H1 (cell line): Measurements from ENCODE around the gene AGPS. TPM values are rescaled to one million over a fixed set of nuclear protein-coding genes. Genes with fewer than 3 reads are reported as not detected.

Experiments used
- CTCF ChIA-PET: fragments of 300-600 bp; sonication (Branson Sonifier 250); formaldehyde crosslinking; loops from one replicate; lab custom pipeline; 2021; ENCODE audit not compliant: partially characterized antibody; lab: Charles Lee
- POLR2A ChIA-PET: fragments of 300-600 bp; sonication (Branson Sonifier 250); formaldehyde crosslinking; loops from one replicate; lab custom pipeline; 2021; ENCODE audit warnings: inconsistent platforms; ENCODE audit not compliant: partially characterized antibody; lab: Charles Lee
- DNase-seq, 2 experiments: peaks; one replicate each; pipeline versions ENCODE4 v3.0.0 to v3.0.0-alpha.2; 2010 to 2022; ENCODE audit warnings: low spot score in 2 of 2, low read depth in 1 of 2, mixed read lengths in 1 of 2
- FAIRE-seq: peaks from 2 replicates; lab custom pipeline; 2011; peaks lifted over from hg19 to GRCh38; lab: Jason Lieb, UNC
- H2AFZ ChIP-seq: 2 replicates; pipeline ENCODE4 v1.8.1; 2012; ENCODE audit warnings: low read length, inconsistent platforms
- H2AK5ac ChIP-seq: 2 replicates; pipeline ENCODE4 v1.6.1; 2013; ENCODE audit warnings: low read depth, low read length
- H2BK120ac ChIP-seq: replicated peaks from 2 replicates; pipeline ENCODE3; 2013; ENCODE audit warnings: low read depth, low read length, inconsistent platforms
- H2BK12ac ChIP-seq: 2 replicates; pipeline ENCODE4 v1.6.1; 2013; ENCODE audit warnings: low read depth, low read length
- H2BK15ac ChIP-seq: 2 replicates; pipeline ENCODE4 v1.6.1; 2013; ENCODE audit warnings: low read length
- H2BK20ac ChIP-seq: 2 replicates; pipeline ENCODE4 v1.6.1; 2013; ENCODE audit warnings: low read length
- H2BK5ac ChIP-seq: 2 replicates; pipeline ENCODE4 v1.6.1; 2013; ENCODE audit warnings: low read depth, low read length
- H3K14ac ChIP-seq: 2 replicates; pipeline ENCODE4 v1.6.1; 2013; ENCODE audit warnings: inconsistent platforms; ENCODE audit not compliant: insufficient read length
- H3K18ac ChIP-seq: 2 replicates; pipeline ENCODE4 v1.6.1; 2013; ENCODE audit warnings: low read length; ENCODE audit errors: extremely low read depth
- H3K23ac ChIP-seq: 2 replicates; pipeline ENCODE4 v1.6.1; 2013; ENCODE audit warnings: inconsistent platforms; ENCODE audit not compliant: insufficient read length
- H3K23me2 ChIP-seq: 2 replicates; pipeline ENCODE4 v1.6.1; 2013; ENCODE audit warnings: low read depth, low read length
- H3K27ac ChIP-seq: 2 replicates; pipeline ENCODE4 v1.6.1; 2011; ENCODE audit warnings: low read depth, low read length, inconsistent platforms
- H3K27me3 ChIP-seq, 4 experiments: replicated peaks in 1 of 4; 1 replicate in 1 of 4; 2 replicates in 3 of 4; pipeline versions ENCODE4 v1.6.1 to v1.8.1; 2011 to 2013; ENCODE audit warnings: low read length in 3 of 4, mild to moderate bottlenecking in 3 of 4, inconsistent platforms in 2 of 4, mixed read lengths in 2 of 4, moderate library complexity in 1 of 4; ENCODE audit not compliant: control insufficient read depth in 3 of 4, insufficient read depth in 3 of 4; ENCODE audit errors: extremely low read depth in 1 of 4
- H3K36me3 ChIP-seq, 4 experiments: 2 replicates each; pipeline versions ENCODE4 v1.6.1 to v1.8.1; 2011 to 2013; ENCODE audit warnings: mild to moderate bottlenecking in 4 of 4, low read length in 3 of 4, moderate library complexity in 2 of 4, control low read depth in 1 of 4, inconsistent platforms in 1 of 4; ENCODE audit not compliant: insufficient read depth in 4 of 4, control insufficient read depth in 2 of 4
- H3K4ac ChIP-seq: replicated peaks from 2 replicates; pipeline ENCODE3; 2013; ENCODE audit warnings: low read length, low read depth, mixed read lengths, inconsistent platforms; ENCODE audit not compliant: insufficient read length
- H3K4me1 ChIP-seq, 4 experiments: replicated peaks in 1 of 4; 1 replicate in 1 of 4; 2 replicates in 3 of 4; pipeline versions ENCODE4 v1.6.1 to v1.8.1; 2011 to 2013; ENCODE audit warnings: low read length in 3 of 4, inconsistent platforms in 2 of 4, mixed read lengths in 1 of 4; ENCODE audit not compliant: insufficient read depth in 4 of 4, control insufficient read depth in 3 of 4
- H3K4me2 ChIP-seq, 2 experiments: 2 replicates each; pipeline versions ENCODE4 v1.6.1 to v1.8.1; 2011 to 2013; ENCODE audit warnings: low read depth in 2 of 2, low read length in 2 of 2, control low read depth in 1 of 2, inconsistent platforms in 1 of 2, mild to moderate bottlenecking in 1 of 2; ENCODE audit not compliant: insufficient read depth in 1 of 2
- H3K4me3 ChIP-seq, 4 experiments: fragments of 200-600, 300-600 bp in 1 of 4; sonication (generic), shearing (Covaris generic), sonication (Bioruptor Twin) in 1 of 4; 2 replicates each; pipeline versions ENCODE4 v1.5.1 to v1.8.1; 2011 to 2016; ENCODE audit warnings: low read length in 4 of 4, low read depth in 3 of 4, control low read depth in 2 of 4, inconsistent platforms in 2 of 4, mild to moderate bottlenecking in 2 of 4, mixed read lengths in 1 of 4, moderate library complexity in 1 of 4; ENCODE audit not compliant: insufficient read depth in 2 of 4; ENCODE audit errors: extremely low read depth in 1 of 4
- H3K56ac ChIP-seq: replicated peaks from 2 replicates; pipeline ENCODE3; 2013; ENCODE audit warnings: low read depth, mild to moderate bottlenecking, mixed read lengths, low read length, inconsistent platforms; ENCODE audit not compliant: insufficient read length
- H3K79me1 ChIP-seq: 2 replicates; pipeline ENCODE4 v1.6.1; 2013; ENCODE audit warnings: low read depth, low read length, control low read depth
- H3K79me2 ChIP-seq, 2 experiments: 2 replicates each; pipeline versions ENCODE4 v1.6.1 to v1.8.1; 2012 to 2013; ENCODE audit warnings: low read length in 2 of 2, mild to moderate bottlenecking in 2 of 2, inconsistent platforms in 1 of 2; ENCODE audit not compliant: insufficient read depth in 2 of 2, control insufficient read depth in 1 of 2
- H3K9ac ChIP-seq, 4 experiments: replicated peaks in 1 of 4; 1 replicate in 1 of 4; 2 replicates in 3 of 4; pipeline versions ENCODE4 v1.6.1 to v1.8.1; 2011 to 2013; ENCODE audit warnings: low read depth in 3 of 4, low read length in 3 of 4, control low read depth in 2 of 4, mild to moderate bottlenecking in 2 of 4, moderate library complexity in 2 of 4, inconsistent platforms in 1 of 4; ENCODE audit errors: extremely low read depth in 1 of 4
- H3K9me3 ChIP-seq, 2 experiments: 2 replicates each; pipeline versions ENCODE4 v1.6.1 to v1.8.1; 2012 to 2013; ENCODE audit warnings: mild to moderate bottlenecking in 2 of 2, moderate library complexity in 2 of 2, control low read depth in 1 of 2, inconsistent platforms in 1 of 2, low read depth in 1 of 2, low read length in 1 of 2, mixed read lengths in 1 of 2; ENCODE audit not compliant: insufficient read depth in 2 of 2
- H4K20me1 ChIP-seq, 2 experiments: replicated peaks in 1 of 2; 2 replicates each; pipeline versions ENCODE3 to v1.8.1; 2011 to 2013; ENCODE audit warnings: inconsistent platforms in 2 of 2, low read length in 2 of 2, mild to moderate bottlenecking in 1 of 2; ENCODE audit not compliant: insufficient read depth in 2 of 2, control insufficient read depth in 1 of 2
- H4K5ac ChIP-seq: 2 replicates; pipeline ENCODE4 v1.6.1; 2013; ENCODE audit warnings: low read length, low read depth, mixed read lengths, inconsistent platforms; ENCODE audit not compliant: insufficient read length
- H4K8ac ChIP-seq: 2 replicates; pipeline ENCODE4 v1.8.0; 2013; ENCODE audit warnings: mild to moderate bottlenecking, moderate library complexity, low read length, inconsistent platforms; ENCODE audit not compliant: insufficient read depth; ENCODE audit errors: extremely low read depth
- H4K91ac ChIP-seq: replicated peaks from 2 replicates; pipeline ENCODE3; 2013; ENCODE audit warnings: low read length, mixed read lengths, inconsistent platforms; ENCODE audit not compliant: insufficient read length
- ASH2L ChIP-seq: fragments of 200-600, 300-600 bp; sonication (generic); IDR thresholded peaks from one replicate; pipeline ENCODE4 v1.7.1; 2017; ENCODE audit warnings: low read length
- CHD1 ChIP-seq: IDR thresholded peaks from 2 replicates; pipeline ENCODE4 v1.6.1; 2012; ENCODE audit warnings: low read depth, low read length, improper control_type of control experiment
- CTCF ChIP-seq, 3 experiments: IDR thresholded peaks; 1 replicate in 2 of 3; 2 replicates in 1 of 3; pipeline versions ENCODE4 v1.5.1 to v1.6.1; 2011; ENCODE audit warnings: low read length in 3 of 3, mild to moderate bottlenecking in 3 of 3, inconsistent platforms in 2 of 3, low read depth in 1 of 3, moderate library complexity in 1 of 3; ENCODE audit not compliant: insufficient read depth in 1 of 3; ENCODE audit errors: control extremely low read depth in 1 of 3
- HDAC6 ChIP-seq: IDR thresholded peaks from one replicate; pipeline ENCODE4 v1.7.1; 2012; ENCODE audit warnings: low read depth, mild to moderate bottlenecking, inconsistent platforms, low read length, moderate library complexity
- JUND ChIP-seq: IDR thresholded peaks from 2 replicates; pipeline ENCODE4 v1.6.1; 2011; ENCODE audit warnings: mild to moderate bottlenecking, improper control_type of control experiment, low read length
- KDM1A ChIP-seq: fragments of 200-600, 300-600 bp; sonication (generic); IDR thresholded peaks from 2 replicates; pipeline ENCODE4 v1.7.1; 2016; ENCODE audit warnings: mild to moderate bottlenecking, low read length, borderline replicate concordance
- MAFK ChIP-seq: IDR thresholded peaks from 2 replicates; pipeline ENCODE4 v1.6.1; 2012; ENCODE audit warnings: low read depth, mild to moderate bottlenecking, improper control_type of control experiment, low read length
- POLR2AphosphoS5 ChIP-seq: IDR thresholded peaks from 2 replicates; pipeline ENCODE4 v1.6.1; 2011; ENCODE audit warnings: low read depth, low read length
- RAD21 ChIP-seq, 2 experiments: IDR thresholded peaks in 1 of 2; conservative IDR thresholded peaks in 1 of 2; 2 replicates each; pipeline ENCODE4 v1.6.1; 2011; ENCODE audit warnings: low read depth in 2 of 2, low read length in 2 of 2, improper control_type of control experiment in 1 of 2, inconsistent platforms in 1 of 2, mild to moderate bottlenecking in 1 of 2, moderate library complexity in 1 of 2
- SRF ChIP-seq: IDR thresholded peaks from 2 replicates; pipeline ENCODE4 v1.6.1; 2011; ENCODE audit warnings: mild to moderate bottlenecking, low read depth, low read length, moderate library complexity
- TAF7 ChIP-seq: optimal IDR thresholded peaks from 2 replicates; pipeline ENCODE3; 2011; ENCODE audit warnings: low read depth, mild to moderate bottlenecking, inconsistent platforms, low read length, moderate library complexity, borderline replicate concordance
- ZNF274 ChIP-seq: IDR thresholded peaks from 2 replicates; pipeline ENCODE4 v1.7.0; 2012; ENCODE audit warnings: low read length, borderline replicate concordance; ENCODE audit errors: extremely low read depth
- WGBS, 2 experiments: shearing (Covaris generic) in 1 of 2; methylation state at CpG; one replicate each; pipeline versions ENCODE4 v1.1.6 to v1.1.7; 2013 to 2015; ENCODE audit warnings: low lambda C conversion rate in 2 of 2, mixed read lengths in 2 of 2, inconsistent platforms in 1 of 2, low coverage in 1 of 2, missing lambda C conversion rate in 1 of 2; ENCODE audit not compliant: insufficient replicate concordance in 2 of 2, insufficient coverage in 1 of 2, insufficient read length in 1 of 2; ENCODE audit errors: extremely low coverage in 1 of 2, missing lambda C conversion rate in 1 of 2; 5-methylcytosine and 5-hydroxymethylcytosine counted together
- polyA plus RNA-seq, 7 experiments: library from polyadenylated mRNA; depleted of rRNA in 3 of 7; stranded (reverse) in 5 of 7; unstranded in 2 of 7; fragments of >200 nt in 5 of 7; fragments of 200-250 nt in 2 of 7; gene quantifications; 1 replicate in 5 of 7; 2 replicates in 1 of 7; 4 replicates in 1 of 7; pipeline versions ENCODE4 v1.2.1 to v1.2.3, GENCODE V29; 2011 to 2013; ENCODE audit warnings: missing spikeins in 2 of 7, mixed read lengths in 2 of 7
- total RNA-seq: library from RNA; stranded (reverse); fragmentation: NEBNext Ultra II Directional; extraction: Animal tissue kit (Norgen Biotek cat#: 25700); gene quantifications from 2 replicates; pipeline ENCODE4 v1.2.1, GENCODE V29; 2021

Gene AGPS
- total and polyA plus RNA-seq, 2 of the 8 experiments (the other 6 are each of a cell fraction or from before 2014, with no cell fraction given): 7.3 to 57.8 TPM

- H3K4ac ChIP-seq: no peak overlapping the region
- H3K36me3 ChIP-seq: no peaks in the 10 kb centered on the region
- peaks cover 1 to 2% of the 10 kb centered on the region in 2 experiments for H4K20me1 ChIP-seq
- H3K9me3 ChIP-seq: no peaks in the 10 kb centered on the region
- H4K5ac ChIP-seq: no peak overlapping the region
- H2AFZ ChIP-seq: no peak overlapping the region
- H3K9ac ChIP-seq: no peak overlapping the region
- FAIRE-seq: no peak
- WGBS, 2 experiments: 84% methylated on average over 1 of the region's 1 CpG; no CpG with 5 or more reads in 1 of the 2 experiments
- no peak overlapping the region for H3K14ac ChIP-seq
- H2BK15ac ChIP-seq: no peak overlapping the region
- ChIA-PET CTCF (interaction anchor here (1.0 kb wide), 1 partner anchor 17 kb away, joined by 3 read pairs; no protein-coding TSS in a partner anchor), POLR2A (no interaction called here)
- no peak overlapping the region for H3K56ac ChIP-seq
- no peak overlapping the region for H3K27ac ChIP-seq
- H3K27me3 ChIP-seq: no peaks in the 10 kb centered on the region
- H2BK5ac ChIP-seq: no peak overlapping the region
- no peak overlapping the region for H2BK120ac ChIP-seq
- peaks cover 0 to 2% (median 0%) of the 10 kb centered on the region in 4 experiments; a peak in 1 of 7 replicates for H3K4me1 ChIP-seq
- no peak overlapping the region for H4K91ac ChIP-seq
- no peak overlapping the region for H3K18ac ChIP-seq
- no peak for DNase-seq
- 0 out of 2 replicates have a peak, but pooled peaks cover 2% of the 10 kb centered on the region for H3K79me1 ChIP-seq
- no peak overlapping the region for H4K8ac ChIP-seq
- H3K4me2 ChIP-seq: no peak overlapping the region
- H2BK12ac ChIP-seq: no peak overlapping the region
- H2BK20ac ChIP-seq: no peak overlapping the region
- H3K79me2 ChIP-seq: peaks cover 0 to 95% of the 10 kb centered on the region in 2 experiments; a peak in 3 of 4 replicates
- H3K4me3 ChIP-seq: no peak overlapping the region
- no peak overlapping the region for H2AK5ac ChIP-seq
- H3K23ac ChIP-seq: no peak overlapping the region
- H3K23me2 ChIP-seq: no peaks in the 10 kb centered on the region; the same call in 1 of the 2 replicates
- TF ChIP-seq ZNF274 (no peak), POLR2AphosphoS5 (no peak), JUND (no peak), CHD1 (no peak), KDM1A (no peak), RAD21 (IDR thresholded peaks at IDR 0.05 in 1 of 2, conservative IDR thresholded peaks at IDR 0.05 in 1 of 2; ENCODE audit: low read depth in 2 of 2, low read length in 2 of 2) (no peak), MAFK (no peak), TAF7 (no peak), ASH2L (no peak), HDAC6 (no peak), CTCF (IDR thresholded peaks at IDR 0.05; ENCODE audit: control extremely low read depth in 1 of 3, insufficient read depth in 1 of 3, low read depth in 1 of 3, low read length in 3 of 3) (no peak), SRF (no peak)
These were observed 6.2 kb downstream of the AGPS start for GRCh38 chr2:177398791-177399190.
